OCI-LY1 (cell line): ENCODE data around the gene CAD.

ENCODE experiments used
- H2AFZ ChIP-seq: fragments of 200-600 bp; sonication (generic), shearing (Covaris generic); 2 replicates; pipeline ENCODE4 v1.6.0; 2014; ENCODE audit warnings: antibody characterized with exemption, mild to moderate bottlenecking, low read length
- H3F3A ChIP-seq: fragments of 200-600 bp; sonication (generic), shearing (Covaris generic); 2 replicates; pipeline ENCODE4 v1.6.0; 2014; ENCODE audit warnings: mild to moderate bottlenecking, antibody characterized with exemption, low read length, moderate library complexity; ENCODE audit not compliant: insufficient read depth
- H3K27ac ChIP-seq: fragments of 200-600 bp; sonication (generic); 2 replicates; pipeline ENCODE4 v1.5.1; 2014; ENCODE audit warnings: low read length, mixed run types, mild to moderate bottlenecking, low read depth; ENCODE audit not compliant: poor library complexity, severe bottlenecking
- H3K27me3 ChIP-seq: fragments of 200-600 bp; sonication (generic); 2 replicates; pipeline ENCODE4 v1.6.0; 2014; ENCODE audit warnings: antibody characterized with exemption, mild to moderate bottlenecking, low read length, moderate library complexity; ENCODE audit not compliant: insufficient read depth
- H3K36me3 ChIP-seq: fragments of 200-600 bp; sonication (generic); 2 replicates; pipeline ENCODE4 v1.6.1; 2014; ENCODE audit warnings: mild to moderate bottlenecking, antibody characterized with exemption, low read length, moderate library complexity, mixed read lengths; ENCODE audit not compliant: insufficient read depth
- H3K4me1 ChIP-seq: fragments of 200-600 bp; sonication (generic); 2 replicates; pipeline ENCODE4 v1.5.1; 2014; ENCODE audit warnings: mild to moderate bottlenecking, low read length, moderate library complexity; ENCODE audit not compliant: insufficient read depth, severe bottlenecking
- H3K4me2 ChIP-seq: fragments of 200-600 bp; sonication (generic), shearing (Covaris generic); 2 replicates; pipeline ENCODE4 v1.6.1; 2014; ENCODE audit warnings: low read length
- H3K4me3 ChIP-seq: fragments of 200-600 bp; sonication (generic); 2 replicates; pipeline ENCODE4 v1.5.1; 2014; ENCODE audit warnings: low read length, low read depth, mild to moderate bottlenecking, mixed read lengths; ENCODE audit not compliant: poor library complexity, severe bottlenecking
- H3K79me2 ChIP-seq: fragments of 200-600 bp; shearing (Covaris generic); 2 replicates; pipeline ENCODE4 v1.6.1; 2016; ENCODE audit warnings: mixed run types, low read length, mixed read lengths; ENCODE audit not compliant: insufficient read depth
- H3K9ac ChIP-seq: fragments of 200-600 bp; sonication (generic), shearing (Covaris generic); 2 replicates; pipeline ENCODE4 v1.6.1; 2014; ENCODE audit warnings: mild to moderate bottlenecking, low read length, mixed read lengths
- H3K9me2 ChIP-seq: fragments of 200-600 bp; sonication (generic), shearing (Covaris generic); 2 replicates; pipeline ENCODE4 v1.6.1; 2014; ENCODE audit warnings: low read depth, mild to moderate bottlenecking, low read length, mixed read lengths
- H3K9me3 ChIP-seq: fragments of 200-600 bp; shearing (Covaris generic); 2 replicates; pipeline ENCODE4 v1.6.1; 2014; ENCODE audit warnings: low read length, mixed read lengths
- H4K20me1 ChIP-seq: fragments of 200-600 bp; sonication (generic), shearing (Covaris generic); 2 replicates; pipeline ENCODE4 v1.6.0; 2016; ENCODE audit warnings: mild to moderate bottlenecking, low read length; ENCODE audit not compliant: insufficient read depth
- CTCF ChIP-seq: fragments of 200-600 bp; sonication (generic), shearing (Covaris generic); IDR thresholded peaks from 2 replicates; pipeline ENCODE4 v1.5.1; 2017; ENCODE audit warnings: mild to moderate bottlenecking, antibody characterized with exemption, low read length, moderate library complexity, mixed read lengths
- EZH2 ChIP-seq: fragments of 200-600 bp; sonication (generic), shearing (Covaris generic); IDR thresholded peaks from 2 replicates; pipeline ENCODE4 v1.8.0; 2017; ENCODE audit warnings: borderline replicate concordance, mixed run types, mild to moderate bottlenecking, antibody characterized with exemption, low read length, moderate library complexity, mixed read lengths

The CAD gene

GRCh38 chr2:27275211-27276150 is 58.3 kb downstream of the CAD start, which contains the start of gene DNAJC5G:
DNAJC5G (plus strand) TSS chr2:27275433; CDS start chr2:27276729, 1,296 bp downstream.
- H3K27ac ChIP-seq: no peak within 1 kb of the TSS
- no peaks in the 10 kb centered on the region for H3K4me1 ChIP-seq
- no peak within 1 kb of the TSS for H2AFZ ChIP-seq
- no peaks in the 10 kb centered on the region for H3K27me3 ChIP-seq
- no peaks in the 10 kb centered on the region for H3K36me3 ChIP-seq
- H4K20me1 ChIP-seq: no peaks in the 10 kb centered on the region
- TF ChIP-seq CTCF: no peak
- no peak for TF ChIP-seq EZH2
- no peaks in the 10 kb centered on the region for H3K9me3 ChIP-seq
- H3F3A ChIP-seq: no peaks in the 10 kb centered on the region
- no peak within 1 kb of the TSS for H3K4me2 ChIP-seq
- no peaks in the 10 kb centered on the region for H3K79me2 ChIP-seq
- H3K9ac ChIP-seq: no peak within 1 kb of the TSS
- H3K9me2 ChIP-seq: no peaks in the 10 kb centered on the region
- H3K4me3 ChIP-seq: no peak within 1 kb of the TSS

GRCh38 chr2:27278010-27278409 is 60.8 kb downstream of the CAD start:
- no peaks in the 10 kb centered on the region for H3K9me2 ChIP-seq
- TF ChIP-seq EZH2: no peak
- TF ChIP-seq CTCF: no peak
- H4K20me1 ChIP-seq: no peaks in the 10 kb centered on the region

GRCh38 chr2:27280826-27281225 is 63.7 kb downstream of the CAD start:
- no peaks in the 10 kb centered on the region for H3K79me2 ChIP-seq
- H3K27me3 ChIP-seq: no peaks in the 10 kb centered on the region; the same call in 1 of the 2 replicates
- no peak overlapping the region for H3K9ac ChIP-seq
- no peak overlapping the region for H3K4me2 ChIP-seq
- no peaks in the 10 kb centered on the region for H3F3A ChIP-seq
- H3K27ac ChIP-seq: no peak overlapping the region
- TF ChIP-seq EZH2: no peak
- no peak for TF ChIP-seq CTCF
- no peak overlapping the region for H3K4me3 ChIP-seq
- H4K20me1 ChIP-seq: no peaks in the 10 kb centered on the region
- H3K4me1 ChIP-seq: no peaks in the 10 kb centered on the region
- H3K9me2 ChIP-seq: no peaks in the 10 kb centered on the region
- no peaks in the 10 kb centered on the region for H3K9me3 ChIP-seq
- H2AFZ ChIP-seq: no peak overlapping the region
- no peaks in the 10 kb centered on the region for H3K36me3 ChIP-seq

More at GRCh38 chr2:27278010-27278409, 60.8 kb downstream of the CAD start:
- H3K27me3 ChIP-seq: no peaks in the 10 kb centered on the region; the same call in 1 of the 2 replicates
- H3K9me3 ChIP-seq: no peaks in the 10 kb centered on the region
- no peak overlapping the region for H3K27ac ChIP-seq
- H3K4me2 ChIP-seq: no peak overlapping the region
- no peaks in the 10 kb centered on the region for H3K79me2 ChIP-seq
- H3K36me3 ChIP-seq: no peaks in the 10 kb centered on the region
- no peaks in the 10 kb centered on the region for H3K4me1 ChIP-seq
- no peak overlapping the region for H3K9ac ChIP-seq
- no peak overlapping the region for H2AFZ ChIP-seq
- H3K4me3 ChIP-seq: no peak overlapping the region
- no peaks in the 10 kb centered on the region for H3F3A ChIP-seq
